KOPT-K1 (cell line): ENCODE measurements around the gene PRPSAP1.

ENCODE experiments used
- H3K27ac ChIP-seq: fragments of 200-600 bp; sonication (generic); 2 replicates; pipeline ENCODE4 v1.5.1; 2016; ENCODE audit warnings: antibody characterized with exemption, mild to moderate bottlenecking, low read depth, low read length; ENCODE audit not compliant: poor library complexity, severe bottlenecking
- H3K36me3 ChIP-seq: fragments of 200-600 bp; sonication (generic); 2 replicates; pipeline ENCODE4 v1.5.1; 2017; ENCODE audit warnings: antibody characterized with exemption, mild to moderate bottlenecking, low read length, moderate library complexity; ENCODE audit not compliant: insufficient read depth
- H3K9me3 ChIP-seq: fragments of 200-600 bp; sonication (generic); 2 replicates; pipeline ENCODE4 v1.5.1; 2017; ENCODE audit warnings: antibody characterized with exemption, low read length, mild to moderate bottlenecking; ENCODE audit not compliant: insufficient read depth, poor library complexity, severe bottlenecking

Gene PRPSAP1

GRCh38 chr17:76293106-76293505 is 60.6 kb downstream of the PRPSAP1 start:
- Histone ChIP-seq H3K9me3 (no peaks in the 10 kb centered on the region), H3K36me3 (peaks cover 39% of the 10 kb centered on the region; the same call in 1 of the 2 replicates), H3K27ac (no peak overlapping the region)

DNA sequence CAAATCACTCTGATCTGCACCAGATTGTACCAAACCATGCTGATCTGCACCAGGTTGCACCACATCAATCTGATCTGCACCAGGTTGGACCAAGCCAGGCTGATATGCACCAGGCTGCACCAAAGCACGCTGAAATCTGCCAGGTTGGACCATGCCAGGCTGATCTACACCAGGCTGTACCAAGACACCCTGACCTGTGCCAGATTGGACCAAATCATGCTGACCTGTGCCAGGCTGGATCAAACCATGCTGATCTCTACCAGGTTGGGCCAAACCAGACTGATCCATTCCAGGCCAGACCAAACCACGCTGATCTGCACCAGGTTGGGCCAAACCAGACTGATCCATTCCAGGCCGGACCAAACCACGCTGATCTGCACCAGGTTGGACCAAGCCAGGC is 61.1 kb downstream of the PRPSAP1 start:
- H3K9me3 ChIP-seq: no peaks in the 10 kb centered on the region
- peaks cover 39% of the 10 kb centered on the region; the same call in 1 of the 2 replicates for H3K36me3 ChIP-seq
- no peak overlapping the region for H3K27ac ChIP-seq

- H3K27ac ChIP-seq: no peak overlapping the region
- H3K36me3 ChIP-seq: no peaks in the 10 kb centered on the region
Measured at GRCh38 chr17:76281573-76282371, 71.9 kb downstream of the PRPSAP1 start.

DNA sequence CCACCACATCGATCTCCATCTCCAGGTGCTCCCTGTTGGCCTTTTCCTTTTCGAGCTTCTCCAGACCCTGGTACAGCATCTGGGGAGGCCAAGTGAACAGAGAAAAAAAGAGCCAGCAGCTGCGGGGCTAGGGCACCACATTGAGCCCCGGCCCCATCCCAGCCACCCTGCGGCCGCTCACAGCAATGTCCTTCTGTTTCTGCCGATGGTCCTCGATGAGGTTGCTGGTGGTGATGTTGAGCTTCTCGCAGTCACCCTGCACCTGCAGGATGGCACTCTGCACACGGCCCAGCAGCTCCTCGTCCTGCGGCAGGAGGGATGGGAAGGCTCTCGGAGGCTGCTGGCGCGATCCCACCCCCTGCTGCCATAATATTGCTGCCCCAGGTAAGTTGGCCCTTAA is 73.1 kb downstream of the PRPSAP1 start:
- no peaks in the 10 kb centered on the region for H3K36me3 ChIP-seq
- H3K9me3 ChIP-seq: no peaks in the 10 kb centered on the region
- no peak overlapping the region for H3K27ac ChIP-seq

More at GRCh38 chr17:76281573-76282371, 71.9 kb downstream of the PRPSAP1 start:
- no peaks in the 10 kb centered on the region for H3K9me3 ChIP-seq

DNA sequence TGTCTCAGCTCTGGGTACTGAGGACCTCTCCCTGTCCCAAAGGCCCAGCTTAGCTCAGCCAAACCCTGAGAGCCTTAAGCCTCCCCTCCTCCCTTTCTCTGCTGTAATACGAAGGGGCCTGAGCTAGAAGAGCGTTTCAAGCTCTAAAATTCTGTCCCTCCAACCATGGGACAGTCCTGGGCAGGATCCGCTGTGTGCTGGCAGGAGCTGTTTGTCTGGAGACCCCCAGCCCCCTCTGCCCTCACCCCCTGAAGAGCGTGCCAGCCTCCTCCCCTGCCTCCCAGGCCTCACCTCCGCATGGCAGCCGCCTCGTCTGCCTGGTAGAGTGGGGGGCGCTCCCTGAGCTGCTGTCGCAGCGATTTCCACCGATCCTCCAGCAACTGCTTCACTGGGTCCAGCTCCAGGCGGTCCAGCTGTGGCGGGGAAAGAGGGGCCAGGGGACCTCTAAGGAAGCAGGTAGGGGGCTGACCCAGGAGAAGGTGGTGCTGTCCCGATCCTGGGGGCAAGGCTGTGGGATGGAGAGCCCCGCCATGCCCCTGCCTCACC is 73.9 kb downstream of the PRPSAP1 start:
- no peaks in the 10 kb centered on the region for H3K9me3 ChIP-seq

GRCh38 chr17:76278952-76279741 is 74.6 kb downstream of the PRPSAP1 start:
- Histone ChIP-seq H3K27ac (no peak overlapping the region), H3K36me3 (no peaks in the 10 kb centered on the region), H3K9me3 (no peaks in the 10 kb centered on the region)

More for the DNA sequence above, 73.9 kb downstream of the PRPSAP1 start:
- Histone ChIP-seq H3K27ac (no peak overlapping the region), H3K36me3 (no peaks in the 10 kb centered on the region)

GRCh38 chr17:76278268-76278908 is 75.3 kb downstream of the PRPSAP1 start:
- Histone ChIP-seq H3K9me3 (no peaks in the 10 kb centered on the region), H3K27ac (no peak overlapping the region), H3K36me3 (peaks cover 6% of the 10 kb centered on the region; the same call in 1 of the 2 replicates)

DNA sequence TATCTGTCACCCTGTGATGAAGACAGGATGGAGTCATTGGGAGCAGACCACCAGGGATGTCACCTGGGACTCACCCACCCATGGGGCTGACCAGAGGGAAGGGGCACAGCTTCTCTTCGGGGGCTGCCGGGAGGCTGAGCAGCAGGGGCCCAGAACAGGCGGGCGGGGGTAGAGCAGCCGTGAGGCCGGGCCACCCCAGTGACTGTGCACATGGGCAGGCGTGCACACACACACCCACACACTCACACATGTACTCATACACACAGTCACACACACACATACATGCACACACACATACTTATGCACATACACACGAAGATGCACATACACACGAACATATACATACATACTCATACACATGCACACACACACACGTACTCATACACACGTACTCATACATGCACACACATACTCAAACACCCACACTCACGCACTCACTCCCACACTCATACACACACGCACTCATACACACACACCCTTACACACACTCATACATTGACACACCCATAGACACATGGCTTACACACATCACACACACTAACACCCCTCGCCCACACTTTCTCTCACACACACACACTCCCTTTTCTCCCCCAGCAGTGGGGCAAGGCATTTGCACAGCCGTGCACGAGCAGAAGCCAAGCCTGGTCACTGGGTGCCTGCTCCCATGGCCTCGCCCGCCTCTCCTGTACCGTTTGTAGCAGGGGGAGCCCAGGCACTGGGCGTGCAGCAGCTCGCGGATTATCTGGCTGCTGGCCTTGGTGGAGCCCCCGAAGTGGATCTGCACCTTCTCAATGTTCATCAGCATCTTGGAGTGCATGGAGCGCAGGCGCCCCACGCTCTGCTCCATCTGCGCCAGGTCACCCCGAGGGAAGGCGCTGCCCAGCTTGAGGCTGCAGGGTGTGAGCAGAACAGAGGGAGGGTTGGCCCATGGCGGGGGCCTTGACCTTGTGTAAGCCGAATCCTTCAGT is 76.1 kb downstream of the PRPSAP1 start:
- H3K27ac ChIP-seq: no peak overlapping the region
- H3K36me3 ChIP-seq: peaks cover 13% of the 10 kb centered on the region; the same call in 1 of the 2 replicates
- no peaks in the 10 kb centered on the region for H3K9me3 ChIP-seq

DNA sequence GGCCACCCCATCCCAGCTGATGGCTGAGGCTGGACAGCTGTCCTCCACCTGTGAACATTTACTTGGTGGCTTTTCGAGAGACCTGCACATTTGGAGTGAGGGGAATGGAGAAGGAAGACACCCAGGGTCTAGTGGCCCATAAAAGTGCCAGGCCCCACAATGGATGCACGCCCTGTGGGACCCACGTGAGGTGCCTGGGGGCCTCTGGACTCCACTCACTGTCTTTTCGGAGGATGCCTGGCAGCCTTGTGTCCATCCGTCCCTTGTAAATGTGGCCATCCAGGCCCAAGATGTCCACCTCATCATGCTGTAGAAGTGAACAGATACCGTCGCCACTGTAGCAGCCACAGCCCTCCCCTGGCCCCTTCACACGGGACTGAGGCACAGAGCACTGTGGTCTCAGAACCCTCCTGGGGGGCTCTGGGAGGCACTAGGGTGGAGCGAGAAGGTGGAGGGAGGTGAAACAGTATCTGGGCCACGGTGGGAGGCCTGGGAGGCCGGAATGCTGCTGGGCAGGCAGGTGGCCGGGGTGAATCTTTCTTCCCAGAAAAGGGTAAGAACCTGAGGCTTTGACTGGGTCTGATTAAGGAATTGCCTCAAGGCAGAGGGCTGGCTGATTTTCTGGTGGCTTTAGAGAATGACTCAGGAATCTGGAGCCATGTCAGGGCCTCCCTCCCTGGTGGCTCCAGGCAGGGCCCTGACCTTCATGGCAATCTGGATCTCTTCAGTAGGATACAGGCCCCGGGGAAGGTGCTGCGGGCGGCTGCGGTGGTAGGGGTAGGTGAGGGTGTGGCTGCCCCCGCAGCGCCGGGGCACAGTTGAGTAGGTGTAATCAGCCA is 77.0 kb downstream of the PRPSAP1 start:
- peak overlapping the region; percentile 11 for H3K27ac ChIP-seq

DNA sequence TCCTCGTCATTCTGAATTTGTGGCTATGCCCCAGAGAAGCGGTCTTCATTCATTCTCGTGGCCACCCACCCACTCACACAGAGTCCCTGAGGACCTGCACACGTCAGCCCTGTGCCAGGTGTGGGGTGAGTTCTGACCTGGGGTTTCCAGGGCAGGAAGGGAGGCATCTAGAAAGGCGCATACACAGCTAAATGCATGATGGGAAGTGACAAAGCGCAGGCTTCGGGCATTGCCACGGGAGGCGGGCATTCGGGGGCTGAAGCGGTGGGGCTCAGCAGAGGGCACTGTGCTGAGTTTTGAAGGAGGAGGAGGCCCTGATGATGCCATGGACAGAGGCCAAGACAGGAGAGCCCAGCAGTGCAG is 77.7 kb downstream of the PRPSAP1 start:
- no peaks in the 10 kb centered on the region for H3K9me3 ChIP-seq
- no peak overlapping the region for H3K27ac ChIP-seq
- peaks cover 23% of the 10 kb centered on the region for H3K36me3 ChIP-seq

More for the DNA sequence above, 77.0 kb downstream of the PRPSAP1 start:
- peaks cover 16% of the 10 kb centered on the region for H3K36me3 ChIP-seq
- no peaks in the 10 kb centered on the region for H3K9me3 ChIP-seq

DNA sequence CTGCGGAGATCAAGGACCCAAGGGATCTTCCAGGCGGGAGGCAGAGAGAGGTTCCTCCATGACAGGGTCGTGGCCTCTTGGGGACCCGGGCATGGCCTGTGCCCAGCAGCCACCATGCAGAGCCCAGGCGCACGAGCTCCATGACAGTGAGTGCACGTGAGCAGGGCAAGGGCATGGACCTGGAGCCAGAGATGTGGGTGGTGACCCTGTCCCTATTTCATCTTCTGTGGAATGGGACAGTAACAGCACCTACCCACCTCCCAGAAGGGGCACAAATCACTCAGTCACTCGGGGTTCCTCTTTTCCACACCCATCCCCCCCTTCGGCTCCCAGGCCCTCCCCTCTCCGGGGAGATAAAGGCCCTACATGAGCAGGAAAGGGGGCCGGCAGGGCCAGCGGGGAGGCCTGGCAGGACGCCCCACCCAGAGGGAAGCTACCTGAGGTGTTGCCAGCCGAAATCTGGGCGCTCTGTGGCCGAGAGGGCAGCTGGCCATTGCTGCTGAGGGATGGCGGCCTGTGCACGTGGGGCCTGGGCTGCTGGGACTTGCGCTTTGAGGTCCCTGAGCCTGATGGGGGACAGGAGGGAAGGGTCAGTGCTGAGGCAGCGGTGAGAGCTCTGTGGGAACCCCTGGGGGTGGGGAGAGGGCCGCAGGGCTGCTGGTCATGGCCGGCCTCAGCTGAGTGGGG is 78.2 kb downstream of the PRPSAP1 start:
- no peak overlapping the region for H3K27ac ChIP-seq
- peaks cover 28% of the 10 kb centered on the region for H3K36me3 ChIP-seq
- no peaks in the 10 kb centered on the region for H3K9me3 ChIP-seq

DNA sequence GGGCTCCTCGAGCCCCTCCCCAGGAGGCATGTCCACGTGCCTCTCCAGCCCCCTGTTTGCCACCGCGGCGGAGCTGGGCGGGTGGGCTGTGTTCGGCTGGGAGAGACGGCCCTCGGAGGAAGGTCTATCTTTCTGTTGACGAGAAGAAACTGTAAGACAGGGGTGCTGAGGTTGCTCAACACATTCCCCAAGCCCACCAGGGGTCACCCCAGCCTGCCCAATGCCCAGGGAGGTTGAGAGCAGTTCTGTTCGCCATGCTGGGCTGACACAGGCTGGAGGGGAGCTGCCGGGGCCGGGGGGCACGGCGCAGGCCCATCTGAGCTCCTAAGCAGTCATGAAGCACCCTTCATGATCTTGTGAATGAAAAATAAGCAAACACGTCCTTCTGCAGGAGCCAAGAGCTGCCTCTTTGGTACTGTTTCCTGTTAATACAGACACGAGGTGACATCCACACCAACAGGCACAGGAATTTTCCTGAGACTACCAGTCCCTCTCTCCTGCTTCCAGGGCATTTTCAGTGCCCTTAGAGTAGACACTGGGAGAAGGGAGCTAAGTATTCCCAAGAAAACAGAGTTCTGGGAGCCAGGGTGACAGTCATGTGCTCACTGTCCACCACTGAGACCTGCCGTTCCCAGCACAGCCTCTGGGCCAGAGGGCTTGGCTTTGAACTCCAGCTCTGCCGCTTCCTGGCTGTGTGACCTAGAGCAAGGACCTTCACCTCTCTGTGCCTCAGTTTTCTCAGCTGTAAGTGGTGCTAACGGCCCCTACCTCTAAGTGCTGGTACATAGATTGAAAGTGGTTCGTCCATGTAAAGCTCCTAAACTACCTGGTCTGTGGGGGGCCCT is 79.4 kb downstream of the PRPSAP1 start:
- peaks cover 38% of the 10 kb centered on the region for H3K36me3 ChIP-seq

More for the DNA sequence above, 79.4 kb downstream of the PRPSAP1 start:
- Histone ChIP-seq H3K9me3 (no peaks in the 10 kb centered on the region), H3K27ac (no peak overlapping the region)
